GM12865 (cell line): Measurements from ENCODE around the gene SMIM33.
"Not testable (repeated sequence)": the region's sequence is repeated elsewhere in the genome, so short reads cannot be mapped to it uniquely, and the experiment has no call there.

Source experiments
- DNase-seq: peaks from one replicate; pipeline ENCODE4 v3.0.0; 2010; ENCODE audit warnings: low read depth
- H3K4me3 ChIP-seq: 2 replicates; pipeline ENCODE4 v1.5.1; 2011; ENCODE audit warnings: mild to moderate bottlenecking, low read depth, low read length, control low read depth
- CTCF ChIP-seq: IDR thresholded peaks from 2 replicates; pipeline ENCODE4 v1.5.1; 2011; ENCODE audit warnings: low read length, control low read depth, low read depth, inconsistent platforms; ENCODE audit not compliant: insufficient read depth; ENCODE audit errors: missing control alignments

Gene SMIM33

GRCh38 chr5:139488260-139488659 lies 17.5 kb downstream of the SMIM33 start:
- no peak for TF ChIP-seq CTCF
- peak; percentile 39 for DNase-seq
- no peak overlapping the region for H3K4me3 ChIP-seq

- DNase-seq = no peak
- no peak for TF ChIP-seq CTCF
- H3K4me3 ChIP-seq = no peak overlapping the region
Measured at GRCh38 chr5:139492700-139493192, 21.9 kb downstream of the SMIM33 start.

DNA sequence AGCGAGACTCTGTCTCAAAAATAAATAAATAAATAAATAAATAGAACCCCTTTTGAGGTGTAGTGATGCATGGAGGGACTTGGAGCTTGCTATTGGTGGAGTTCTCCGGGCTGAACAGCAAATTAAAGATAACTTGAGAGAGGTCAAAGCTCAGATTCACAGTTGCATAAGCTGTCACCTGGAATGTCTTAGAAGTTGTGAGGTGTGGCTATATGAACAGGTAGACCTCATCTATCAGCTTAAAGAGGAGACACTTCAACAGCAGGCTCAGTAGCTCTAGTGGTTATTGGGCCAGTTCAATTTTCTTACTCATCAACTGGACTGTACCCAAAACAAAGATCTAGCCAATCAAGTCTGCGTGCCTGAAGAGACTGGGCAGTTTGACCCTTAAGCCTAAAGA lies 23.5 kb downstream of the SMIM33 start:
- H3K4me3 ChIP-seq = no peak overlapping the region
- TF ChIP-seq CTCF = no peak
- no peak for DNase-seq

DNA sequence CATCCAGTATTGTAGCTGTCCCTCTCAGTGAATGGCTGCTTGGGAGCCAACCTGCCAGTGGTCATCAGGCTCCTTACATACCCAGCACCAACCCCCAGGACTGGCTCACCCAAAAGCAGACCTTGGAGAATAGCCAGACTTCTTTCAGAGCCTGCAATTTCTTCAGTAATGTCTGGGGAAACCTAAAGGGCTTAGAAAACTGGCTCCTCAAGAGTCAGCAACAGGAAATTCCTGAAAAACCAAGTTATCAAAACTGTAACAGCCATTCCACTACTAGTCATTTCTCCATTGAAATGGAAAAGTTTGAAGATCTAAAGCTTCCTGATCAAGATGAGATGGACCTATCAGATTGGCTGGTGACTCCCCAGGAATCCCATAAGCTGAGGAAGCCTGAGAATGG lies 24.0 kb downstream of the SMIM33 start:
- DNase-seq = no peak

GRCh38 chr5:139495638-139496435 lies 25.0 kb downstream of the SMIM33 start:
- no peak overlapping the region for H3K4me3 ChIP-seq
- TF ChIP-seq CTCF = no peak
- no peak for DNase-seq

More for the DNA sequence above, 24.0 kb downstream of the SMIM33 start:
- no peak overlapping the region for H3K4me3 ChIP-seq
- TF ChIP-seq CTCF = no peak

- no peak for DNase-seq
- no peak for TF ChIP-seq CTCF
- H3K4me3 ChIP-seq = no peak overlapping the region
Measured at GRCh38 chr5:139501381-139501780, 30.6 kb downstream of the SMIM33 start.

- H3K4me3 ChIP-seq, DNase-seq: not testable (repeated sequence)
Measured at GRCh38 chr5:139503036-139503817, 32.4 kb downstream of the SMIM33 start.

DNA sequence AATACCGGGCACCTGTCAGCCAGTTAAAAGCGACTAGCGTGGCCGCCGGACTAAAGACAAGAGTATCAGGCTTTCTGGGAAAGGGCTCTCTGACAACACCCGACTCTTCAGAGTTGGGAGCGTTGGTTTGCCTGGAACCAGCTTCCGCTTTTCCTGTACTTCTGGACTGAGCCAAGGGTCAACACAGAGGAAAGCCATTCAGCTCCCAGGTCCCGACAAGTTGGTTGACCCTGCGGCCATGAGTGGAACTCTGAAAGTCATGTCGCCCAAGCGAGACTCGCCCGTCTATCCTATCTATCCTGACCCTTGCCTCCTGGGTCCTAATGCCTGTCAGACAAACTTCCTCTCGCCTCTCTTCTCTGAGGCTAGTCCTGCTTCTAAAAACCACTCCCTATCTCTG lies 33.1 kb downstream of the SMIM33 start:
- DNase-seq, H3K4me3 ChIP-seq: not testable (repeated sequence)

GRCh38 chr5:139504722-139505121 lies 33.9 kb downstream of the SMIM33 start:
- H3K4me3 ChIP-seq, DNase-seq: not testable (repeated sequence)
